C4-2B (cell line): ENCODE data around the gene LIMS1.
"Not testable (repeated sequence)": the region's sequence is repeated elsewhere in the genome, so short reads cannot be mapped to it uniquely, and the experiment has no call there.

Experiments
- ZFX ChIP-seq: fragments of 450-650 bp; IDR thresholded peaks from 2 replicates; pipeline ENCODE4 v1.6.1; 2017
- TF ChIP-seq, protein P1 (sequence below): fragments of 450-650 bp; conservative IDR thresholded peaks from 2 replicates; pipeline ENCODE4 v1.5.1; 2017; ENCODE audit warnings: mild to moderate bottlenecking

DNA sequence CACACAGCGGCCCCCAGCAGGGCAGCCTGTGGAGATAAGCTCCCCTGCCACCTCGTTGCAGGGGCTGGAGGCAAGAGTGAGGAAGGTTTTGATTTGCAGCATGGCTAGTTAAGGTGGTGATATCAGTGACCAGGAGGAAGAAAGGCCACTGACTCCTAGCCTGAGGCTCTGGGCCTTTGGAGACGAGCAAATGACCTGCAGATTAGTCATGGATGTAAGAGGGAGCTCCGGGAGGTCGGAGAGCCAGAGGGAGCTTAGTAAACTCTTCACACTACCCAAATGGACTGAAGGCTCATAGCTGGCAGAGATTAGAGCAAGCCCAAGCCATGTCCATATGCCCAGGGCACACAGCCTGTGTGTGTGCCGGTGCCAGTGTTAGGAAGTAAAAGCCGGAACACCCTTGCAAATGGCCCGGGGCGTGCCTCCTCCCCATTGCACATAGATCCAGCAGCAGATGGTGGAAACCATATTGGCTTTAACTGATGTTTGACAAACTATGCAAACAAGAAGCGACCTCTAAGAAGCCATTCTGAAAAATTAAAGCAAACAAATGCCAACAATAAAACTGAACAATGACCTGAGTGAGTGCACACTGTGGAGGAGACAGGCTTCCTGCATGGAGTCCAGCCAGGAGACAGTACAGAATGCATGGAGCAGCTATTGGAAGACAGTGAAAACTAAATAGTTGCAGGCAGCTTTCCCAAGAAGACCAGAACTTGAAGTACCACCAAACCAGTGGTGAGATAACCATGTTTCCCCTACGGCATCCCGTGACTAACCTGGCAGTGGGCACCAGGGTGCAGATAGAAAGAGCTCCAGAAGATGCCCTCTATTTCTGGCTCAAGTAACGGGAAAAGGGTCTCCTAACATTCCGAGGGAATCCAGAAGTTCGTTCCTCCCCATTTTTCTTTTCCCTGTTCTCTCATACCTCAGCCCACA is 154.8 kb downstream of the LIMS1 start:
- TF ChIP-seq, protein P1, sequence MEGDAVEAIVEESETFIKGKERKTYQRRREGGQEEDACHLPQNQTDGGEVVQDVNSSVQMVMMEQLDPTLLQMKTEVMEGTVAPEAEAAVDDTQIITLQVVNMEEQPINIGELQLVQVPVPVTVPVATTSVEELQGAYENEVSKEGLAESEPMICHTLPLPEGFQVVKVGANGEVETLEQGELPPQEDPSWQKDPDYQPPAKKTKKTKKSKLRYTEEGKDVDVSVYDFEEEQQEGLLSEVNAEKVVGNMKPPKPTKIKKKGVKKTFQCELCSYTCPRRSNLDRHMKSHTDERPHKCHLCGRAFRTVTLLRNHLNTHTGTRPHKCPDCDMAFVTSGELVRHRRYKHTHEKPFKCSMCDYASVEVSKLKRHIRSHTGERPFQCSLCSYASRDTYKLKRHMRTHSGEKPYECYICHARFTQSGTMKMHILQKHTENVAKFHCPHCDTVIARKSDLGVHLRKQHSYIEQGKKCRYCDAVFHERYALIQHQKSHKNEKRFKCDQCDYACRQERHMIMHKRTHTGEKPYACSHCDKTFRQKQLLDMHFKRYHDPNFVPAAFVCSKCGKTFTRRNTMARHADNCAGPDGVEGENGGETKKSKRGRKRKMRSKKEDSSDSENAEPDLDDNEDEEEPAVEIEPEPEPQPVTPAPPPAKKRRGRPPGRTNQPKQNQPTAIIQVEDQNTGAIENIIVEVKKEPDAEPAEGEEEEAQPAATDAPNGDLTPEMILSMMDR: not testable (repeated sequence)
- TF ChIP-seq ZFX: not testable (repeated sequence)
